SH-SY5Y (cell line): ENCODE results near the gene MDGA2.

Source experiments
- GATA2 ChIP-seq: IDR thresholded peaks from 2 replicates; pipeline ENCODE4 v1.6.1; 2011; ENCODE audit warnings: mild to moderate bottlenecking, low read depth, low read length
- GATA3 ChIP-seq: IDR thresholded peaks from 2 replicates; pipeline ENCODE4 v1.6.1; 2011; ENCODE audit warnings: low read depth, mild to moderate bottlenecking, low read length, moderate library complexity

DNA sequence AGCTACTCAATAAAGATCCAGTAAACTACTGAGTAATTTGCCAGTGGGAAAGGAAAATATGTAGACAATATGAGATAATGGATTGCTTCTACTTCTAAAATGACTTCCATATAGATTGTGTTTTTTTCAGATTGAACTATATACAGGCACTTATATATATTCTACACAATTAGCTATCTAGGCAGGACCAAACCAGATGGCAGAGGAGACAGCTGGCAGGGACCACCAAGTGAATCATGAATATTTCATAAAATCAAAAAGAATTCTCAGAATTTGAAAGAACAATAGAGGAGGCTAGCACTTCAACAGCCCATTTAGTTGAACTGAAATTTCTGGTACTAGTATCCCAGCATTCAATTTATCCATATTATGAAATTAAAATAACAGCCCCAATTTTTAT, 685.8 kb downstream of the MDGA2 start:
- no peak for TF ChIP-seq GATA2
- no peak for TF ChIP-seq GATA3
